MG63 (cell line): ENCODE data around the gene HIF3A. TPM values are rescaled to one million over a fixed set of nuclear protein-coding genes. Genes with fewer than 3 reads are reported as not detected.

Experiments
- total RNA-seq: library from RNA; depleted of rRNA; stranded (reverse); fragments of >200 nt; shearing (Covaris generic); gene quantifications from 2 replicates; pipeline ENCODE4 v1.2.3, GENCODE V29; 2014; ENCODE audit warnings: low replicate concordance; rRNA removed

Gene HIF3A
- total RNA-seq, 1 experiment from 2014 or later: not detected

Other genes starting within 250 kb of the HIF3A start
- gene IGFL3, start 172.4 kb upstream of the HIF3A start, total RNA-seq: not detected in 2 replicates
- gene IGFL2, start 148.8 kb upstream of the HIF3A start, total RNA-seq: not detected in 2 replicates
- not detected in 2 replicates for gene IGFL1, start 67.3 kb upstream of the HIF3A start, total RNA-seq
- 90.7 and 102 TPM in 2 replicates for gene PPP5C, start 50.0 kb downstream of the HIF3A start, total RNA-seq
- gene CCDC8, start 116.5 kb downstream of the HIF3A start, total RNA-seq: 11.6 and 15.9 TPM in 2 replicates
- gene PNMA8C, start 131.9 kb downstream of the HIF3A start, total RNA-seq: not detected in 2 replicates
- gene PNMA8A, start 174.5 kb downstream of the HIF3A start, total RNA-seq: 0.22 and 0.46 TPM in 2 replicates
- not detected in 2 replicates for gene PNMA8B, start 198.8 kb downstream of the HIF3A start, total RNA-seq